IPS-NIHi11 (cell line): ENCODE results near the gene NRF1.
"Not testable (repeated sequence)": the region's sequence is repeated elsewhere in the genome, so short reads cannot be mapped to it uniquely, and the experiment has no call there.

Source experiments
- DNase-seq: peaks from one replicate; pipeline ENCODE4 v3.0.0; 2012; ENCODE audit warnings: mixed read lengths, low spot score

The NRF1 gene

DNA sequence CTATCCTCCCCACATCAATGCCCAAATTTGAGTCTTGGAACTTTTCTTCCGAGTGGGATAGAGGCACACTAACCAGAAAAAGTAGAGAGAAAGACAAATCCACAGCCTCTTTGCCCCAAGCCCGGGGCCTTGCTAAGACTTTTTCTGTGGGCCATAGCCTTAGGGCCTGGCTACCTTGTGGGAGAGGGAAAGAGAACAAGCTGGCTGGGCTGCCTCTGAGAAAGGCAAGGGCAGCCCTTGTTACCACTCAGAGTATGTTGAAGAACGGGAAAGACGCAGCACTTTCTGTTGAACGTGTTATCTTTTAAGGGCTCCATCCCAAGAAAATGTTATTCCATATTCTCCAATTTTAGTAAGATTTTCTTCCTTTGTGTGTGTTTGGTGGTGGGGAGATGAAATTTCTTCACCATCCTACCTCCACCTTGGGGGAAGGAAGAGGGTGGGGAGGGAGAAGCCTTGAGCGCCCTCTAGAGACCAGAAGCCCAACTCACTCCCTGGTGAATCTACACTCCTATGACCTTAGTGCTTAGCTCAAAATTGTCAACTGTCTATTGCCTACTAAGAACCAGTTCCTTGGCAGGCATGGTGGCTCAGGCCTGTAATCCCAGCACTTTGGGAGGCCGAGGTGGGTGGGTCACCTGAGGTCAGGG lies 3.9 kb upstream of the NRF1 start:
- DNase-seq = peak; percentile 74

DNA sequence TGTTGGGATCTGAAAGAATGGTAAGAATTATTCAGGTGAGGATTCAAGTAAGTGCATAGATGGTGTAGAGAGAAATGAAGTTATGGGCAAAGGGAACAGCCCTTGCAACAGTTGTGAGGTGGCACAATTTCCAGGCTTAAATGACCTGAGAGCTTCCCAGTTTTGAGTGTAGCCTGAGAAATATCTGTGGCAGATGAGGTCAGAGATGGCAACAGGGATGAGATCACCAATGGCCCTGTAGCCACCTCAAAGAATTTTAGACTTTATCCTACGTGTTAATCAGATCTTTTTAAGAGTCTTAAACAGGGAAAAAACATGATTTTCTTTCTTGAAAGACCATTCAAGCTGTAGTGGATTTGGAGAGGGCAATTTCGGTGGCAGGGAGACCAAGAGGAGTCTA lies 1.9 kb upstream of the NRF1 start:
- DNase-seq = no peak

DNA sequence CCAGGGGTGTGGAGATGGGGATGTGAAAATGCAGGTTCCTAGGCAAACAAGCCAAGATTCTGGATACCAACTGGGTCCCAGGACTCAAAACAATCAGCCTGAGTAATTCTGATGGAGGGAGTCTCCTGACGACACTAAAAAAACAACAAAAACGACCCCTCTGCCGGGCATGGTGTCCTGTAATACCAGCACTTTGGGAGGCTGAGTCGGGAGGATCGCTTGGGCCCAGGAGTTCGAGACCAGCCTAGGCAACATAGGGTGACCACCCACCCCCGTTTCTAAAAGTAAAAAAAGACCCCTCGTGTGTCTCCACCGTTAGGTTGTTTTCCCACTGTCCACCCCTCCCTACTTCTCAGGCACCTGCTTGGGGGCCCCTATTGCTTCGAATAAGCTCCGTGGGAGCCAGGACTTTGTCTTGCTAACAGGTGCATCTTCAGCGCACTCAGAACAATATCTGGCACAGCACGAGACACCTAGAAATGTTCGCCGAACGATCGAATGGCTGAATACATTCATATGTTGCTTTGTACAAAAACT lies 743 bp upstream of the NRF1 start:
- no peak for DNase-seq

DNA sequence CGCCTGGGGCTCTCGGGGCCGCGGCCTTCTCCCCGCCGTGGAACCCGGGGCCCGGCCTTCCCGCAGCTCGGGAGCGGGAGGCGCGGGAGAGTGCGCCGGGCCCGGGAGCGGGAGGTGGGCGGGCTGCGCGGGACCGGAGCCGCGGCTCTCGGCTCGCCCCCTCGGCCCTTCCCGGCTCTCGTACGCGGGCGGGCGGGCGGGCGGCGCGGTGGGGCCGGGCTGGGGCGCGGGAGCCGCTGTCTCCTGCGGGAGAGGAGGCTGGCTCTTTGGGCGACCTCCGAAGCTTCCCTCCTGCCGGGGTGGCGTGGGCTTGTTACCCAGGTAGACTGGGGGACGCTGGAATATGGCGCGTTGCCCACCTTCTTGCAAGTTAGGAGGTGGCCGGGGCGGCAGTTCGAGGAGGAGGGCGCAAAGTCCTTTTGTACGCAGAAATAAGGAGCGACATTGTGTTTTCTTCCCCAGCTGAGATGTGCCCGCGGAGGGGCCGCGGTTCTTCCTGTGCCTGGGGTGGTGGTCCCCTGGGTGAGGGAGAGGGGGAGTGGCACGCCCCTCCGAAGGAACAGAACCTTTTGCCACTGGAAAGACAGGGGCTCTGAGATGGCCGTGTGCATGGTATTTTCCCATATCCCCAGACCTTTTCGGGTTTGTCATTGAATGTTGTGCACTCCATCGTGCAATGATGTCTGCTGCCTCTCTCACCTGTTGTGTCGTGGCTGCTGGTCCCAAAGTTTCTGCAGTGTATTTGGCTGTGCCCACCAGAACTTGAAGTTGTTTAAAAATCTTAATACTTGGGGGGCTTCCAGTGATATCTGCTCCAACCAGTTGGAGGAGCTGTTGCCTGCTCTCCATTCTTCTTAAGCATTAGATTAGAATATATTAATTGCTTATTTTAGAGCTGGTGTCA lies 844 bp downstream of the NRF1 start:
- DNase-seq = no peak

DNA sequence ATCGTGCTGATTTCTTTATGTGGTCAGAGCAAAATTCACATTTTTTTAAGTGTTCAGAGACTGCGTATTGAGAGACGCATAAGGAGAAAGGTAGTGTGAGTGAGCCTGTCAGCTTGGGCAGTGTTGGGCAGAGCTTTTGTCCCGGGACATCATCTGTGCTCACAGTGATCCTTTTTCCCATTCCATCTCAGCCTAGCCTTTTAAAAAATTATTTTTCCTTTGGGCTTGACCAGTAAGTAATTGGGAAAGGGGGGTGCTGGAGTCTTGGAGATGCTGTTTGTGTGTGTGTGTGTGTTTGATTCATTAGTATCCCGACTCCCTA lies 1.5 kb downstream of the NRF1 start:
- no peak for DNase-seq

DNA sequence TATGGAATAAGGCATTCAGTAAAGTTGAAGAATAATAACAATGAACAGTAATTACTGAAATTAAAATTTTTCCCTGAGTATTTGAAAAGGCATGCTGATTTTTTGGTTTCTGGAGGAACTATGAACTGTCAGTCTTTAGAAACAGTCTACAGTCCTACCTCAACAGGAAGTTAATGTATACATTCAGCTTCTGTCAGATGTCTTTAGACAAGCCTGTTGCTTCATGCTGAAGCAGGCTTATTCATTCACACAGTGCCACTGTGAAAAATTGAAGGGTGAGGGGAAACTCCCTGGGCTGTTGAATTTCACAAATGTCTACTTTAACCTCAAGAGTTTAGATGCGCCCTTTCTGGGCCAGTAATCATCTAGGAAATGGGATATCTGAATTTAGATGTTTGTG lies 3.5 kb downstream of the NRF1 start:
- no peak for DNase-seq

DNA sequence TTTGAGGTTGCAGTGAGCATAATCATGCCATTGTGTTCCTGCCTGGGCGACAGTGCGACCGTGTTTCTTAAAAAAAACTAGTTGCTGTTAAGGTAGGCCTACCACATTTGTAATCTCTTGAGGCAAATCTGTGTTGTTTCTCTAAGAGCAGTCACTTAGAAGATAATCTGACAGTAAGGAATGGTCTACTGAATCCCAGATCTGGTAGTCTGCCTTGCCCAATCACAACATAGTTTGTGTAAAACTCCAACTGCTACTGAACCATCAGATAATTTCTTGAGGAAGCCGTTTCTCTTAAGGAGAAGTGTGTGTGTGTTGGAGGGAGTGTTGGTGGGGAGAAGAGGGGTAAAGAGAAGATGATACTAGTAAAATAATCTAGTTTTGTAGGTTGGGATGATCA lies 5.0 kb downstream of the NRF1 start:
- no peak for DNase-seq

DNA sequence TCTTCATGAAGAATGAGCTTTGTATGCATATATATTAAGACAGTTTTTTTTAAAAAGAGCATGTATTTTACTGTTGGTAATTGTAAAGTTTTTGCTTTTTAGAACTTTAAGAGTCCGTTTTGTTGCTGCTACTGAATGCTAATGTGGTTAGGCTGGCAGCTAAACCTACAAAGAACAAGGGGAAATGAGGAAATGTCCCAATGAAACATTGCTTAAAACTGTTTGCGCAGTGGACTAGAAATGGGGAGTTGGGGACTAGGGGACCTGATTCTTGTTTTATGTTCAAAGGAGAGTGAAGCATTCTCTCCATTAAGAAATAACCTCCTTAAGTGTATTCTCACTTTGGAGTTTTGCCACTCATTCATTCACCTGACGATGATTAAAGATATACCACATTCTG lies 5.7 kb downstream of the NRF1 start:
- no peak for DNase-seq

DNA sequence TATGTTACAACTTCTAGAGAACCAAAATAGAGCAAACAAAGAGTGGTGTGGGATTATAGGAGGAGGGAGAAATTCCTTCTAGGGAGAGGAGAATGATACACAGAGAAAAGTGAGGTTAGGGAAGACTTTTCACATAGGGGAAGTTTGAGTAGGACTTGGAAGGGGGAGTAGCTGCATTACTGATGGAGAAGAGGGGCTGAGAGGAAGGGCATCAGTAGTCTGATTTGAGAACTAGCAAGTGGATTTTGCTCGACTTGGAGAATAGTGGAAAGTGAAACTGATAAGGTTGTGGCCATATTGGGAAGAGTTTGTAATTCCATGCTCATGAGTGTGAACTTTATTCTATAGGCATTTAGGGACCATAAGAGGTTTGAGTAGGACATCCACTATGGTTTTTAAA lies 6.1 kb downstream of the NRF1 start:
- DNase-seq = no peak

DNA sequence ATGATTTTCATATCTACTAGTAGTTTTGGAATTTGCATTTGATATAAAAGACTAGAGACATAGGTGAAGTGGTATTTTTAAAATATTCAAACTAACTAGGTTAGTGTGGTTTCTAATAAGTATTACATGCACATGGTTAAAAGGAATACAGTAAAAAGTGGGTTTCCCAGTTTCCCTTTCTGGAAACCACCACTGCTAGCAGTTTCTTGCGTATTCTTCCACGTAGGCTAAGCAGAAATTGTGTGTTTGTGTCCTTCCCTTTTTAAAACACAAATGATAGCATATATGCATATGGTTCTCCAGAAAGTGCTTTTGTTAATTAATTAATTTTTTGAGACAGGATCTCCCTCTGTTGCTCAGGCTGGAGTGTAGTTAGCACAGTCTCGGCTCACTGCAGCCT lies 15.4 kb downstream of the NRF1 start:
- no peak for DNase-seq

DNA sequence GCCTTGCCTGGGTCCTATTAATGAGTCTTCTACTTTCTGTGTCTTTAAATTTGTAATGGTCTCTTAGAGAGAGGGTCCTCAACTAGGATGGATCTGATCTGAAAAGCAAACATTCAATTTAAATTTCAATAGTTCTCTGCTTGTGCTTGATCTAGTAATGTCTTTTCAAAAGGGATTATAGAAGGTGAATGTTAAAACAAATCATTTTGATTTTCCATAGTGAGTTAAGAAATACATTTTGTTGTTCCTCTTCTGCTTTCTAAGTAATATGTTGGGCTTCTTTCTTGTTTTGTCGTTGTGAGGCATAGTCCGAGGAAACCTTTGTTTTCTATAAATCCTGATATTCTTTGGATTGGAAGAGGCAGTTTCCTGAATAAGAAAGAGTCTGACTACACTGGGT lies 18.8 kb downstream of the NRF1 start:
- no peak for DNase-seq

DNA sequence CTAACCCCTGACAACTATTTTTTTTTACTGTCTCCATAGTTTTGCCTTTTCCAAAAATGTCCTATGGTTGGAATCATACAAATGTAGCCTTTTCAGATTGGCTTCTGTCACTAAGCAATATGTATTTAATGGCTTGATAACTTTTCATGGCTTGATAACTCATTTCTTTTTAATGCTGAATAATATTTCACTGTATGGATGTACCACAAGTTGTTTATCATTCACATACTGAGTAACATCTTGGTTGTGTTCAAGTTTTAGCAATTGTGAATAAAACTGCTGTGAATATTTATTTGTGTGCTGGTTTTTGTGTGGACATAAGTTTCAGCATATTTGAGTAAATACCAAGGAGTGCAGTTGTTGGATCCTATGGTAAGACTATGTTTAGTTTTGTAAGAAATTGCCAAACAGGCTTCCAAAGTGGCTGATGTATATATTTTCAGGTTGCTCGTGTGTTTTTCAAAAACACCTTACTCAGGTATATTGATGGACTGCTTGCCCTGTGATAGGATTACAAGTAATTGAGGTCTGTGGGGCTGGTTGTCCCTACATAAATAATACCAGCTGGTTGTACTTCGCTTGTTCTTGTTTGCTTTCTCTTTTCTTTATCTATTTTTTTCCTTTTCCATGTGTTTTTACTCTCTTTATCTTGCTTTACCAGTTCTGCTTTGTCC lies 23.0 kb downstream of the NRF1 start:
- DNase-seq = no peak

DNA sequence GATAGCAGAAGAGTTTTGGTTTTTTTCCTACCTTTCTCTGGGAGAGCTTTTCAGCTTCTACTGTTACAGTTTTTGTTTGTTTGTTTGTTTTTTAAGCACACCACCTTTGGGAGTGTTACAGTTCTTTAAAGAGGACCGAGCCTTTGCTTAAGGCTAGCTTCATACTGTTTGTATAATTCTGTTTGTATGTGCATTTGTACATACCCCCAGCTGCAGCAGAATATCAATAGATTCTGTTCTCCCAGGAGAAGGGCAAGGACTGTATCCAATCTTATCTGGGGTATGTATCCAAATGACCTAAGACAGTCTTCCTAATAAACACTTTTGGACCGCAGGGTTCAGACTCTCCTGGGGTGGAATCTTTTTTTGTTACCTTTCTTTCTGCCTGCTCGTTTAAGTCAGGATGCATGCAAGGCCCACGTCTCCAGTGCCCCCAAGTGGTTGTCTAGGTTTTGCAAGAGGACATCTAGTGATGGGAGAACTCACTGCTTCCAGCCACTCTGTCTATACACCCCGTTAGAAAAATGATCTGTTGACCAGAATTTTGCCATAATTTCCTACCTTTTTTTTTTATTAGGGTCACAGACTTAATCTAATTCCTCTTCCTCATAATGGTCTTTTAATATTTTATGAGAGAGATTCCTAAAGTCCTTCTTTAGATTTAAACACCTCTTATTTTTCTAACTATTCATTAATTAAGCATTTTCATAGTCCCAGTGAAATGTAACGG lies 23.9 kb downstream of the NRF1 start:
- DNase-seq = peak; percentile 80

DNA sequence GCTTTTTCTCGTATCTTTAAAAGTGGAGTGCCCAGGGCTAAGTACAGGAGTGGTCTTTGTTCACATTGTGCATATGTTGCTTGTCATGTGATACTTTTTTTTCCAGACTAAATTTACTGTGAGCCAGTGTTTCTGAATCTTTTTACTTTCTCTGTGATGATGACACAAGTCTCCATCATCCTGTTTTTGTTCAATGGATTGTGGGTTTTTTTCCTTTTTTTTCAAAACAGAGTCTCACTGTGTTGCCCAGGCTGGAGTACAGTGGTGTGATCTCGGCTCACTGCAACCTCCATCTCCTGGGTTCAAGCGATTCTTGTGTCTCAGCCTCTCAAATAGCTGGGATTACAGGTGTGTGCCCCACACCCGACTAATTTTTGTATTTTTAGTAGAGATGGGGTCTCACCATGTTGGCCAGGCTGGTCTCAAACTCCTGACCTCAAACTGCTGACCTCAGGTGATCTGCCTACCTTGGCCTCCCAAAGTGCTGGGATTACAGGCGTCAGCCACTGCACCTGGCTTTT lies 24.6 kb downstream of the NRF1 start:
- not testable (repeated sequence) for DNase-seq

DNA sequence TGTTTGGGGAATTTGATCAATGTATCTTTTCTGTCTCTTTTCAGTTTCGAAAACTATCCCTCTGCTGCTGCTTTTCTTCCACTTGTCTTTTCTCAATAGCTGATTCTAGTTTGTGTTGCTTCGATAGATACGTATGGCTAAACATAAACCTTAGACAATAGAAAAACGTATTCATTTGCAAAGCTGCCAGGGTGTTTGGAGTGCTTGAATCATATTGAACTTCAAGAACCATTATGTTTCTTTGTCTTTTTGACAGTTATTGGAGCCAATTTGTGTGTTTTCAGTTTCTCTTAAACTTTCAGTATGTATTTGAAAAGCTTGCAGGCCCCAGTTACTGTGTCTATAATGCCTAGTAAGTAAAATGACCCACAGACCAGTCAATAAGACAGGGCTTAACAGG lies 25.1 kb downstream of the NRF1 start:
- DNase-seq = no peak

DNA sequence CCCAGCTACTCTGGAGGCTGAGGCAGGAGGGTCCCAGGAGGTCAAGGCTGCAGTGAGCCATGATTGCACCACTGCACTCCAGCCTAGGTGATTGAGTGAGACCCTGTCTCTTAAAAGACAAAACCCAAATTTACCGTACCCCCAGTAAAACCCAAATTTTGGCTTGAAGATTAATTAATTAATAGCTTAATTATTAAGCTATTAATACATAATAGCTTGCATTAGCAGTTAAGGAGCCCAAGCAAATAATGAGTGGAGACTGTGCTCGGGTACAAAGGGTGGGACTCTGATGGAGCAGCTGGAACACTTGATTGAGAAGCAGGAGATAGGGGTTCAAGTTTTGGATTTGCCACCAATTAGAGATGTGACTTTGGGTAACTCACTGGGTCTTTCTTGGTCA lies 28.9 kb downstream of the NRF1 start:
- DNase-seq = no peak

DNA sequence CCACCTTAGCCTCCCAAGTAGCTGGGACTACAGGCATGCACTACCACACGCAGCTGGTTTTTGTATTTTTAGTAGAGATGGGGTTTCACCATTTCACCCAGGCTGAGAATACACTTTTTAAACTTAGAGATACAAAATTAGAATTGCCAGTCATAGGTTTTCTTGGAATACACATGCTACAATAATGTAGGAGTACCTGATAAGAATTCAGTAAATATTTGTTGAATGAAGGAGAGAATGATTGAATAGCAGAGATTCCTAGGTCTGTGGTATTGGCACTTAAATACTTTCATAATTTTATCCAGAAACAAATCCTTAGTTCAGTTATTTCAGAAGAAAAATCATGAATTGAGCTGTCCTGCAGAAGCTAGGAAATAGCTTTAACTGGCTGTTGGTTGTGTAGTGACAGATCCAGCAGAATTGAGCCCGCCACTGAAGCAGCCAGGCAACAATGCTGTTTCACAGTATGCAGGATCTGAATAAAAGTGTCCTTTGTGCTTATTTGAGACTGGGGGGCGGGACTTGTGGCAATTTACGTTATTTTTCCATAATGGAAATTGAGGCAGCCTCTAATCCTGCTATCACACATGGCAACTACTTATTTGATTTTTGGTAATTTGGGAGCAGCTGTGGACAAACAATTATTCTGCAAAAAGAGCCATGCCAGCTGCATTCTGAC lies 31.5 kb downstream of the NRF1 start:
- DNase-seq = no peak

DNA sequence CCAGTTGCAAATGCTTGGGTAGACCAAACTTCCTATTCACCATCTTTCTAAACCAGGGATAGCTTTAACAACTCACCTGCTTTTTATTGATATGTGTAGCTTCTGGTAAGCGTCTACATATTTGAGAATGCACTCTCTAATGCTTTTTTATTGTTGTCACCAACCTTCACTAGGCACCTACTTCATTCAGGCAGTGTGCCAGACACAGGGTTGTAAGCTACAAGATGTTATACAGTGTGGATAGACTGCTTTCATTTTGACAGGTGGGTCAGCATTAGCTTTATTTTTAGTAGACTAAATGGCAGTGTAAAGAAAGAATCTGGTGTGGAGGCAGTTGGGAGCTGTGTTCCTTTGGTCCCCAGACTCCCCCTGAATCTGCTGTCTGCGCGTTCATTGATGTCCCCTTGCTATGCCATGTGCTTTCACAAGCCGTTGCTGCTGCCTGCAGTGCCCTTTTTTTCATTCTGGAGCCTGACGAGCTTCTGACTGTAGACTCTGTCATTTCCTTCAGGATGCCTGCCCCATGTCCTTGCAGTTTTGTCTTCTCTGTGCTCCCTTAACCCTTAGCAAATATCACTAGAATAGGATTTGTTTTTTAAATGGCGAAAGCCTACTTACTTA lies 32.1 kb downstream of the NRF1 start:
- DNase-seq = no peak

DNA sequence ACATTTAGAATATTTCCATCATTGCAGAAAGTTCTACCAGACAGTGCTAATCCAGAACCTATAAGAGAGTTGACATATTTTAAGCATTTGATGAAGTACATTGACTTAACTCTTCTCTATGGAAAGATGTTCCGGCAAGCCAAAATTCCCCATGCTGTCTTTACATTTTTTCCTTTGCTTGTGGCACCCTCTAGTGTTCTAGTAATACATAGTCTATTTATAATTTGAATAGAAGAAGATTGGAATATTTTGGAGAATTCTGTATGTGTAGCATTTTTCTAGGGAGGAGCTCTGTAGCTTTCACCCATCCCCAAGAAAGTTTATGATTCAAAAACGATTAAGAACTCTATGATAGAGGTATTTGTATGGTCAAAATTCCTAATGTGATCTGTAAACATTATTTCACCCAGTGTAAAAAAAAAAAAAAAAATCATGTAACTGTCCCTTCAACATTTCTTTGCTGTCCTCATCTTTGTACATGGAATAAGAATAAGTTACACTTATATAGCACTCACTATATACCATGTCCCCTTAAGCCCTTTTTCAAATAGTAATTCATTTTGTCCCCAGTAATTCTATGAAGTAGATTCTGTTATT lies 33.2 kb downstream of the NRF1 start:
- DNase-seq = no peak

DNA sequence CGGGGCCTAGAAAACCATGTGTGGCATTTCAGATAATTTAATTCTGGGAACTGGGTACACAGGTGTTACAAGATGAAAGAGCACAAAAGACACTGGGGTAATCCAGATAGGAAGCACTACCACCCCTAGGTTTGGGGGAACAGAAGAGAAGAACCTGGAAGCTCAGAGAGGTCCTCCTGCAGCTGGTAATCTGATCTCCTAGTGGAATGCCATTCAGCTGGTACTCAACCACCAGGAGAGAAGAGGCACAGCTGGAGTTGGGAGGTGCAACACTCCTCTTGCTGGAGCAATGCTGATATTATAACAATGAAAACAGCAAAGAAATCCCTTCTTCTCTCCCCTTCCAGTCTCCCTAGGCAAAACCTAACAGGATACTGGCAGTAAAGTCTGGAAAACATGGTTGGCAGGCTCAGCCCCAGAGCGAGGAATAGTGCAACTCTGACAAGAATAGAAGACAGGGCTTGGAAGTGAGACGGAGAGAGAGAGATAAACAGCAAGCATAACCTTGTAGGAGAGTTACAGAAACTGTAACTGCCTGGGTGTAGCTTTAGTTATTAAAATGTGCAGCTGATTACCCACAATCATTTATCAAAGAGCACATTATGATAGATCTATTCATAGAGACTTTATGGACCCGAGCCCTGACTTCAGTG lies 35.0 kb downstream of the NRF1 start:
- peak; percentile 68 for DNase-seq
